HG02759 (cell line): ENCODE data around the gene CSNK1D.

ENCODE experiments used
- ATAC-seq: cut with Tn5 transposase; IDR thresholded peaks from one replicate; pipeline ENCODE4 v1.9.1; 2021; ENCODE audit warnings: mild to moderate bottlenecking, moderate library complexity; ENCODE audit not compliant: unreplicated experiment

Gene CSNK1D

DNA sequence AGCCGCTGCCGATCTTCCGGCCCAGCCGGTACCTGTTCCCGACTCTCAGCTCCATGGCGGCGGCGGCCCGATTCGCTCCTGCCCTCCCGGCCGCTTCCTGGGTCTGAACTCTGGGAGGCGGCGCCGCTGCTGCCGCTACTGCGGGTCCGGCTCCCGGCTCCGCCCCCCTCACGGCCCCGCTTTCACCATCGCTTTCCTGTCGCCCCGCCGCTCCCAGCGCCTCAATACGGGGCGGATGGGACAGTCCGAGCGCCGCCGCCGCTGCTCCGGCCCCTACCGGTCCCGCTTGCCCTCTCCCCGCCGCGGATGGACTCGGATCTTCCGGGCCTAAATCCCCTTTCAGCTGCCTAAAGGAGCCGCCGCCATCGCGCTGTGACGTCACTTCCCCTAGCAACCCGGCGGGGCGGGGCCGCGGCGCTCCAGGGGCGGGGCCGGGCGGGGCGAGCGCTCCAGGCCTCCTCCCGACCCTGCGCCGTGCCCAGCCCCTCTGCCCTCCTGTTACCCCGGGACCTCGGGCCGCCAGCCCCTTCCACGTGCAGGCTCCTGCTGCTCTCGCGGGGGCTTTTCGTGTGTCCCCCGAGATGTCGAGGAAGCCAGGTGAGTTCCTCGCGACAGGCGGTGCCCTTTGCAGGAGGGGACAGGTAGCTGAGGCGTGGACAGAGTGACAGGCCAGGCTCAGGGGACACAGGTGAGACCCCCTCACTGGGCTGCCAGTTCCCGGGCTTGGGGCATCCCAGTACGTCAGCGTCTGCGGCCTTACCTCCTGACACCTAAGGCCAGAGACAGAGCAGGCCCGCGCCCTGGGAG, at the start of gene CSNK1D:
TSS of gene CSNK1D (minus strand) at position 374 of the 807 bp plus-strand sequence. CDS start at position 55, 319 bp downstream.
- peak; percentile 86 for ATAC-seq

DNA sequence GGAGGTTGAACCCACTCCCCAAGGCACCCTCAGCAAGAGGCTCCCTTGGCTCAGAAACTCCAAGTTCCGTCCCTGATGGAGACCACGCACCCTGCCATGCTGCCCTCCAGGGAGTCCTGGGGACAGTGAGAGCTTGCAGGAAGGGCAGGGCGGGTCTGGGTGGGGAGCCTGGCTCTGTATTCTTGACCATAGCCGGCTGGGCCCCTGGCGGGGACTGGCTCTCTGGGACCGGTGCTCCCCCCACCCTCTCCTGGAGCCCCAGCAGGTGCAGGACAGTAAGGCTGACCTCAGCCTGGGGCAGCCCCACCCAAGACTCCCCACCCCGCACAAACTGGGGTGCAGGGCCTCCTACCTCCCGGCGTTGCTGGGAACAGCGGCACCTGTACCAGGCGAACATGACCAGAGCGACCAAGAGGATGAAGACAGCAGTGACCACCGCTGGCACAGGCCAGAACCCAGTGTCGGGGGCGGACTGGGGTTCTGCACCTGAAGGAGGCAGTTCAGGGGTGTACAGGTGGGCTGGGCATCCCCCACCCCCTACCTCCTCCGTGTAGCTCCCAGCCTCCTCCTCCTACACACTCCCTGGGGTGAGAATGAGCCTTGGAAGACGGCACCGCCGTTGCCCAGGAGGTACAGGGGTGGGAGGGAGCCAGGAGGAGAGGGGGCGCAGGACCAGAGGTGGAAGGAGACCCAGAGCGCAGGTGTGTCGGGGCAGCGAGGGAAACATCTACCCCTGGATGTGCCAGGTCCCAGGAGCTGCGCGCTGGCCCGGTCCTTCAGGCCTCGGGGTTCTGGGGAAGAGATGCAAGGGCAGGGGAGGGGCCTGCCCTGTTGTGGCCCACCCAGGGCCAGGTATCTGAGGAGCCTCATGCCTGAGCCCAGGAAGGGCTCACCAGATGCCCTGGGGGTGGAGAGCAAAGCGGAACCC, 49.3 kb upstream of the CSNK1D start:
- ATAC-seq: no peak

DNA sequence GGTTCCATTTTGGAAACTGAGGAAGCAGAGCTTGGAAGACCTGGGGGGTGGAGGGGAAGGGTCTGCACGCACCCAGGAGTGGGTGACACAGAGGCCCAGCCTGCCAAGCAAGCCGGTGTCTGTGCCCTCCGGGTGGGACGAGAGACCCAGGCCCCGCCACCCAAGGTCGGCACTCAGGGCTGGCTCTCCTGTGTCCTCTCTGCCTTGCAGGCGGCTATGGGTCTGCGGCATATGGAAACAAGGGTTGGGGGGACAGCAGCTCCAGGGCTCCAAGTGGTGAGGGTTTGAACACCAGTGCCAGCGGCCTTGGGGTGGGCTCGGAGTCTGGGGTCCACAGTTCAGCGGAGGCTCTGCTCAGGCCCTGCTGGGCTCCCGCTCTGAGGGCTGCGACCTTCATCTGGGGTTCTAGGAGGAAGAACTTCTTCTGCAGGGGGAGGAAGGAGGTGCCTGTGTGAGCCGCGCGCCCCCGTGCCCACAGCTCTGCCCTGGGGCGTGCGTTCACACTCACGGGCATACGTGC, 48.5 kb upstream of the CSNK1D start:
- no peak for ATAC-seq

DNA sequence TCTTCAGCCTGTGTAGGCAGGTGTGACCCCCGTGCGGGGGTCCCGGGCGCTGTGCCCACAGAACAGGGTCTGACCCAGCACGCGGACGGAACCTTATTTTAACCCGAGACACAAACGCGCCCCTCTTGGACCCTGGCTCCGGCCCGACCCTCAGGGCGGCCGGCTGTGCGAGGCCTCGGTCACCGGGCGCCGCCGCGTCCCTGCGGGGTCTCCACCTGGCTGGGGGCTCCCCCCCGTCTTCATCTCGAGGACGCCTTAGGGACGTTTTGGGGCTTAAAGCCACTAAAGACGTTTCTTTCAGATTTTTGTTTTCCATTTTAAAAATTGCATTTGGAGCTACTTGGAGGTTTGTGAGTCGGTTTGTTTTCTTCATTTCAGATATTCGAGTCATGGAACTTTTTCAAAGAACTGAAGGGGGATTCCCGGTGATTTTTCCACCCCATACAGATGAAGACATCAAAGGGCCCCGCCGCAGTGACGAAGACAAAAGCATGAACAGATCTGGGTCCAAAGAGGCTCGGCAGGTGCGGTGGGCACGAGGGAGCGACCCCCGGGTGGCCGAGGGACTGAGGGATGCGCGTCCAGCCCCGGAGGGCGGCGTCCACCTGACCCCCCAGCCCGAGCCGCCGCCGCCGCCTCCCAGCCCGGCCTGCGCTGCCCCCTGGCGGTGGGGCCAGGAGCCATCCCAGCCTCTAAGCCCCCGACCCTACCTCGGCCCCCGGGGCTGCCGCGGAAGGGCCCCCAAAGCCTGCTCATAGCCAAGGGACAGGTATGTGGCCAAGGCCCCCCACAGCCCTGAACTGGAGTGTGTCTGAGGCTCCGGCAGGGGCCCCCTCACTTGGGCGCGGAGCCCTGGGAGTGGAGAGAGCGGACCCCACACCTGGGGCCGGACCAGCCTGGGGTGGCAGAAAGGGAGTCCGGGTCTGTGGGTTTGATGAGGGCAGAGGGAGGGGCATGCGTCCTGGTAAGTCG, 47.7 kb upstream of the CSNK1D start:
- peak; percentile 48 for ATAC-seq

DNA sequence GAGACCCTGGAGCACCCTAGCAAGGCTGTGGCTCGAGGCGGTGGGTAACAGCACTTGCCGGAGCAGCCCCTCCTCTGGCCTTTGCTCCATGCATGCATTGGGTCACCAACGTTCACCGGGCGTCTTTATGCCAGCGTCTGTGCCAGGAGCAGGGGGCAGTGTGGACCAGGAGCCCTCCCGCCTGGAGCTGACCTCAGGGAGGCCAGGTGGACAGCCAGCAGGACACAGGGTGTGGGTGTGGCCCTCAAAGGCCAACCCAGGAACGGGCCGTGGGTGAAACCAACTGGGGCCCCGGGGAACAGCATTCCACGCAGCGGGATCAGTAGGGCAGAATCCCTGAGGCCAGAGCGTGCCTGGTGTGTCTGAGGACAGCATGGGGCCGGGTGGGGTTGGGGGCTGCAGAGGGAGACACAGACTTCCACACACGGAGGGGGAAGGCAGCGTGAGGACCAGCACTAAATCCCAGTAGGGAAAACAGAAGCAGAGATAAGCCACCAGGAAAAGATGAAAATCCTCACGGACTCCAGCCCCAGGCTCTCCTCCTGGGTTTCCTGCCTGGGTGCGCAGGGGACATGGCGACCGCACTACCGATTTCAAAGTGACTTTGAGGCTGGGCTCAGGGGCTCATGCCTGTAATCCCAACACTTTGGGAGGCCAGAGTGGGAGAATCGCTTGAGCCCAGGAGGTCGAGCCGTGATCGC, 46.8 kb upstream of the CSNK1D start:
- ATAC-seq: no peak

DNA sequence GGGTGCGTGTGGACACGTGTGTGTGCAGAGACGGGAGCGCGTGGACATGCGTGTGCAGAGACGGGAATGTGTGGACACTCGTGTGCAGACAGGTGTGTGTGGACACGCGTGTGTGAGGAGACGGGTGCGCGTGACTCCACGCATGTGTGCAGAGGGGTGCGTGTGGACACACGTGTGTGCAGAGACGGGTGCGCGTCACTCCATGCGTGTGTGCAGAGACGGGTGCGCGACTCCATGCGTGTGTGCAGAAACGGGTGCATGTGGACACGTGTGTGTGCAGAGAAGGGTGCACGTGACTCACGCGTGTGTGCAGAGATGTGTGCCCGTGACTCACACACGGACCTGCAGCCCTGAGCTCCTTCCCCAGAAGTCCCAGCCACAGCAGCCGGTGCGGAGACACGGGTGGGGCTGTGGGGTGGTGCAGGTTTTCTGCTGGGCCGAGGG, 46.1 kb upstream of the CSNK1D start:
- ATAC-seq: no peak

DNA sequence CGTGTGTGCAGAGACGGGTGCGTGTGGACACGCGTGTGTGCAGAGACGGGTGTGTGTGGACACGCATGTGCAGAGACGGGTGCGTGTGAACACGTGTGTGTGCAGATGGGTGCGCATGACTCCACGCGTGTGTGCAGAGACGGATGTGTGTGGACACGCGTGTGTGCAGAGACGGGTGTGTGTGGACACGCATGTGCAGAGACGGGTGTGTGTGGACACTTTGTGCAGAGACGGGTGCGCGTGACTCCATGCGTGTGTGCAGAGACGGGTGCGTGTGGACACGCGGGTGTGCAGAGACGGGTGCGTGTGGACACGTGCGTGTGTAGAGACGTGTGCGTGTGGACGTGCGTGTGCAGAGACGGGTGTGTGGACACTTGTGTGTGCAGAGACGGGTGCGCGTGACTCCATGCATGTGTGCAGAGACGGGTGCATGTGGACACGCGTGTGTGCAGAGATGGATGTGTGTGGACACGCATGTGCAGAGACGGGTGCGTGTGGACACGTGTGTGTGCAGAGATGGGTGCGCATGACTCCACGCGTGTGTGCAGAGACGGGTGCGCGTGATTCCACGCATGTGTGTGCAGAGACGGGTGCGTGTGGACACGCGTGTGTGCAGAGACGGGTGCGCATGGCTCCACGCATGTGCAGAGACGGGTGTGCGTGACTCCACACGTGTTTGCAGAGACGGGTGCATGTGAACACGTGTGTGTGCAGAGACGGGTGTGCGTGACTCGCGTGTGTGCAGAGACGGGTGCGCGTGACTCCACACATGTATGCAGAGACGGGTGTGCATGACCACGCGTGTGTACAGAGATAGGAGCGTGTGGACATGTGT, 45.5 kb upstream of the CSNK1D start:
- ATAC-seq: no peak

DNA sequence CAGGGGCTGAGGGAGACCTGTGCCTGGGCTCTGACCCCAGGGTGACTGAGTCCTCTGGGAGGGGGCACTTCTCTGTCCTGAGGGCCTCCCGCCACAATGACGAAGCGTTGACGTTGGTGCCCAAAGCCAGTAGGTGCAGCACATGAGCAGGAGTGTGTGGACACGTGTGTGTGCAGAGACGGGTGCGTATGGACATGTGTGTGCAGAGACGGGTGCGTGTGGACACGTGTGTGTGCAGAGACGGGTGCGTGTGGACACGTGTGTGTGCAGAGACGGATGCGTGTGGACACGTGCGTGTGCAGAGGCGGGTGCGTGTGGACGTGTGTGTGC, 44.6 kb upstream of the CSNK1D start:
- no peak for ATAC-seq

DNA sequence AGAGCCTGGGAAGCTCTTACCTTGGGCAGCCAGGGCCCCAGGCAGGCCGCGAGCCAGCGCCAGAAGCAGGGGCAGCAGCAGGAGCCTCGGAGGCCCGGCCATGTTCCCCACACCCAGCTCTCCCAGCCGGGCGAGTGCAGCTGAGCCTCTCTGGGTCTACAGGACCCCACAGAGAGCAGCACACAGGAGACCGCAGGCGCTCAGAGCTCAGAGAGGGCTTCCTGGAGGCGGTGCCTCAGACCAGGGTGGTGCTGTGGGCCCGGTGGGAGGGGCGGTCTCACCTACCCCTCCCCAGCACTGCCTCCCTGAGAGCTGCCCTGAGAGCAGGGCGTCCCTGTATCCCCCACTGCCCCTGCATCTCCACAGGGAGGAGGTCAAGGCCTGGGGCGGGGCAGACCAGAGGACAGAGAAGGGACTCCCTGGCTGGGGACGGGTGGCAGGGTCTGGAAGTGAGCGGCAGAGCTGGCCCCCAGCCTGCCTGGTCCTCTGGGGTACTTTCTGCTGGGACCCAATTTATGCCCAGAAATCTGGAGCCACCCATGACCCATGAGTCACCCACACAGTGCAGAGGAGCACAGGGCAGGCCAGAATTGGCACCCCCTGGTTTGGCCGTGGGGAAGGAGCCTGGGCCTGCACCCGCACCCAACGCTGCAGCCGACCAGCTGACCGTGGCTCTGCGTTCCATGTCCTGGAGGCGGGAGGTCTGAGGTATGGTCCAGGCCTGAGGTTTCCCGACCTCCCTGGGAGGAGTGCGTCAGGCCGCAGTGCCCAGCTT, 44.1 kb upstream of the CSNK1D start, which contains the start of gene CD7:
TSS of gene CD7 (minus strand) at position 215 of the 775 bp plus-strand sequence. CDS start at position 102, 113 bp downstream.
- no peak for ATAC-seq

DNA sequence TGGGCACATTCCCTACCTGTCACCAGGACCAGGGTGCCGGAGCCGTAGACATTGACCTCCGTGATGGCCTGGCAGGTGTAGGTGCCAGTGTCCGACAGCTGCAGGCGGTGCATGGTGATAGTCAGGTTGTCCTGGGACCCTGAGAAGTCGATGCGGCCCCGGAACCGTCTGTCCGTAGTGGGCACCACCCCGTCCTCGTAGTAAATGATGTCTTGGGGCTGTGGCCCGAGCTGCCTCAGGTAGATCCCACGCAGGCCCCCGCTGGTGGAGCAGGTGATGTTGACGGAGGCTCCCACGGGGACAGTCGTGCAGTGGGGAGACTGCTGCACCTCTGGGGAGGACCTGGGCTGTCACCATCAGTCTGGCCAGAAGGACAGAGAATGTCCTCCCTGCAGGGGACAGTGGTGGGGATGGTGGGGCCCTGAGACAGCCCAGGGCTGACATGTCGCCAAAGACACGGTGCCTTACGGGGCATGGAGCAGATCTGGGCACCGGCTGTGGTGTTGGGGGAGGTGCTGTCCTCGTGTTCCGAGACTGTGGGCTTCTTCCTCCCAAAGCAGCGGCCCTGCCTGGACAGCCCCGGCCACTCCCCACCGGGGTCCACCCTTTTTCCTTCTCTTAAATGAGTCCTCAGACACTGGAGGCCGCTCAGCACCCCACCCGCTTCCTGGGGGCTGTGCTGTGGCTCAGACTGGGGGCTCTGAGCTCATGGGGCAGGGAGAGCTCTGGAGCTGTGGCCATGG, 43.3 kb upstream of the CSNK1D start:
- no peak for ATAC-seq

DNA sequence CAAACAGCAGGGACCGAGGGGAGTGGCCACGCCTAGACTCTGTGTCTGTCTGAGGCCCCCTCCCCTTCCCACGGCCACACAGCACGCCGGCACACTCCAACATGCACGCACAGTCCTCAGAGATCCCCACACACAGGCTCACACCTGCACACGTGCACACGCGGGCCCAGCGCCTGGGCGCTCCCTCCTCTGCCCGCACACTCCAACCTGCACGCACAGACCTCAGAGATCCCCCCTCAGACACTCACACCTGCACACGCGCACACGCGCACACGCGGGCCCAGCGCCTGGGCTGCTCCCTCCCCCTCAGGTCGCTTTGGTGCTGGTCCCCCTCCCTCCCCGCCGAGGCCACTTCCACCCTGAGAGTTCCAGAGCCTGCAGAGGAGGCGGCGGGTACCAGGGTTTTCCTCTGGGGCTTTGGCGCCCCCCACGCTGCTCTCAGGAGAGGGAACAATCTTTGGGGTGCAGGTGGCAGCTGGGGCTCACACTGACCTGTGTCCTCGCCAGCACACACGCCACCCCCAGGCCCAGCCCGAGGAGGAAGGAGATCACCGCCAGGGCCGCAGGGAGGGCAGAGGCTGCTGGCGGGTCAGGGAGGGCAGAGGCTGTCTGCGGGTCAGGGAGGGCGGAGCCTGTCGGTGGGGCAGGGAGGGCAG, 42.3 kb upstream of the CSNK1D start:
- no peak for ATAC-seq

DNA sequence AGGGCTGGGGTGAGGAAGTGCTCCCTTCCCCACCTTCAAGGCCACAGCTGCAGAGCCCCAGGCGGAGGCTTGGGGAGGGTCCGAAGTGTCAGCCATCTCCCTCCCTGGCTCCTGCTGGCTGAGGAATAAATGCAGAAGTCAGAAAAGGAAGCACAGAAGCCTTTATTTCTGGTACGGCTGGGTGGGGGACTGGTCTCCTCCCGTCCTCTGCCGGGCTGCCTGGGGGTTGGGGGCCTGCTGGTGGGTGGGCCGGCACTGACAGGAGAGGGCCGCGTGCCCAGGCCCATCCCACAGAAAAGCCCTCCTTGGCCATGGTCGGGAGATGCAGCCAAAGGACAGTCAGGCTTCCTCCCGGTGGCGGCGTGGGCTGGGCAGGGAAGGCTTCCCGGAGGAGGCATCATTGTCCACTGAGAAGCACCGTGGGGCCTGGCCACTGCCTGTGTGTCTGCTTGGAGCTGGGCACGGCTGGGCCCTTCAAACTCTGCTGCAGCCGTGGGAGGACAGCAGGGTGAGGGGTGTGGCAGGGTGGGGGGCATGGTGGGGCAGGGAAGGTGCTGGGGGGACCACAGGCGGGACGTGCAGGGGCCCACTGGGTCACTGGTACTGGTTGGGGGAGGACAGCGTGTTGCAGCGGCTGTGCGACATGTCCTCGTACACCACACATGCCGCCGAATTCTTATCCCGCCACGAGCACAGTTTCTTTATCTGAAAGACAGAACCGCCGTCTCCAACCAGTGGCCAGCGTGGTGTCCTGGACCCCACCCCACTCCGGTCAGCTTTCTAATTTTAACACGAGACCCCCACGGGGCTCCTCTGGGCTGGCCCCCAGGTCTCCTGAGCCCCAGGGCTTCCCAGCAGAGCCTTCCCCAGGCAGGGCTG, 41.5 kb upstream of the CSNK1D start:
- no peak for ATAC-seq

DNA sequence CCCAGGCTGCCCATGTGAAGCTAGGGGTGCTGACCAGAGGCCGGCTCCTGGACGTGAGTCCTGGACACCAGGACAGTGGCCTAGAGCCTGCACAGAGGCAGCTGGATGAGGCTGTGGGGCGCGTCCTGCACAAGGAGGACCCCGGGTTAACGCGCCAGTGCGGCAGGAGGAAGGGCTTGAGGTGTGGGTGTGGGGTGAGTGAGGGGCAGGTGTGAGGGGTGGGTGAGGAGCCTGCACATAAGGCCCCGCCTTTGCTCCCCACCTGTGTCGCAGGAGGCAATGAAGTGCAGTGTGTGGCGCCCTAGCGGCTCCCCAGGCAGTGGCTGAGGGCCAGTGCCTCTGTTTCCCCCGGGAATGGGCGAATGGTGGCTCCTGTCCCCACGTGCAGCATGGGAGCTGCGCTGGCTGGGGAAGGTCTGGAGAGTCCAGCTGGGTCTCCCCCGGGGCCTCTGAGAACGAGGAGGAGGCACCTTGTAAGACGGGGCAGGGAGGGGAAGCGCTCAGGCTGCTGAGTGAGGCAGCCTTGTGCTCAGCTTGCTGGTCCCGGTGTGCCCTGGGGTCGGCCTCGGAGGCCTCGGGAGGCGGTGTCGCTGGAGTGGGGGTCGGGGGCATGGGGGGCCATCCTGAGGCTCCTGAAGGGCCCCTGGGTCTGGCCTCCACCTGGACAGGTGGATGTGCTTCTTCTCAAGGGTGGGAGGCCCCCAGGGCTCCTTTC, 40.7 kb upstream of the CSNK1D start:
- no peak for ATAC-seq

DNA sequence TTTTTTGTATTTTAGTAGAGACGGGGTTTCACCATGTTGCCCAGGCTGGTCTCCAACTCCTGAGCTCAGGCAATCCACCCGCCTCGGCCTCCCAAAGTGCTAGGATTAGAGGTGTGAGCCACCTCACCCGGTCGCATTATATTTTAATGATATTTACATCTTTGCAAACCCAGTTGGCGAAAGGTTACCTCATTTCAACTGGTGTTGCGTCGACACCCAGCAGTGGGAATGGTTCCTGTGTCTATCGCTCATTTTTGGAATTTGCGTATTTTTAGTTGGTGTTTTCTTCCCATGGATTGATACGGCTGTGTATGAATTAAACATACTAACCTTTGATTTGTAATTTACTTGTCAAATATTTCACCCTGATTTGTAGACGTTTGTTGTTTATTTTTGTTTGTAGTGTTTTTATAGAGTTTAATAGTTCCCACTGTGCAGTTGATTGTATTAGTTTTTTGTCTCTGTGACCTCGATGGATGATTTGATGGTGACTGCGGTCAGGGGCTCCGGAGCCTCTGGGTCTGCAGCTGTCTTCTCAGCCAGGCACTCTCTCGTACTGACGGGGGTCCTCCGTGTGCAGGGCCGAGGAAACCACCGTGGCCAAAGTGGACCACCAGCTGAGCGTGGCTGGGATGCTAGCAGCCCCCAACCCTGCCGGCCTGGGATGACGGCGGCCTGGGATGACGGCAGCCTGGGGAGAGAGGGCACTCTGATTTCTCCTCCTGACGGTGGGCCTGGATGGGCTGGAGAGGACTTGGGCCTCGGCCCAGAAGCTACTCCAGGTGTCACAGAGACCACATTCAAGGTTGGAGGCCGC, 39.9 kb upstream of the CSNK1D start:
- no peak for ATAC-seq
